ENCODE measurements around the gene DOK5.

The DOK5 gene

GRCh38 chr20:54619682-54620081 is 144.3 kb downstream of the DOK5 start:
- no peak for DNase-seq

GRCh38 chr20:54620611-54621010 is 145.2 kb downstream of the DOK5 start:
- no peak for DNase-seq

- DNase-seq = no peak
These were observed 147.2 kb downstream of the DOK5 start for GRCh38 chr20:54622333-54623295.

GRCh38 chr20:54623991-54624569 is 148.7 kb downstream of the DOK5 start:
- no peak for DNase-seq

- no peak for DNase-seq
These were observed 149.5 kb downstream of the DOK5 start for GRCh38 chr20:54624706-54625390.

GRCh38 chr20:54625497-54625896 is 150.1 kb downstream of the DOK5 start:
- DNase-seq = no peak

- DNase-seq = no peak
These were observed 150.7 kb downstream of the DOK5 start for GRCh38 chr20:54626126-54626525.

- DNase-seq = no peak
These were observed 154.2 kb downstream of the DOK5 start for GRCh38 chr20:54629632-54630031.

- DNase-seq = no peak
These were observed 155.2 kb downstream of the DOK5 start for GRCh38 chr20:54630582-54630981.

- DNase-seq = no peak
These were observed 155.7 kb downstream of the DOK5 start for GRCh38 chr20:54631059-54631458.

- DNase-seq = no peak
These were observed 158.3 kb downstream of the DOK5 start for GRCh38 chr20:54633374-54634355.

- no peak for DNase-seq
These were observed 161.2 kb downstream of the DOK5 start for GRCh38 chr20:54636575-54636974.

GRCh38 chr20:54639941-54640340 is 164.5 kb downstream of the DOK5 start:
- DNase-seq = no peak

GRCh38 chr20:54640800-54641199 is 165.4 kb downstream of the DOK5 start:
- no peak for DNase-seq

- DNase-seq = no peak
These were observed 167.7 kb downstream of the DOK5 start for GRCh38 chr20:54642864-54643667.

GRCh38 chr20:54643761-54644160 is 168.4 kb downstream of the DOK5 start:
- DNase-seq = no peak

GRCh38 chr20:54645445-54646155 is 170.2 kb downstream of the DOK5 start:
- DNase-seq = no peak

GRCh38 chr20:54646156-54646517 is 170.7 kb downstream of the DOK5 start:
- no peak for DNase-seq

GRCh38 chr20:54648421-54649142 is 173.2 kb downstream of the DOK5 start:
- no peak for DNase-seq

- peak; percentile 38 for DNase-seq
These were observed 174.1 kb downstream of the DOK5 start for GRCh38 chr20:54649511-54649962.
